Measurements from ENCODE around the gene PLXND1.
"Not testable (repeated sequence)": the region's sequence is repeated elsewhere in the genome, so short reads cannot be mapped to it uniquely, and the experiment has no call there.

The PLXND1 gene

GRCh38 chr3:129547241-129547640 is 59.2 kb downstream of the PLXND1 start:
- DNase-seq = no peak

- DNase-seq = not testable (repeated sequence)
Measured at GRCh38 chr3:129545951-129546350, 60.5 kb downstream of the PLXND1 start.

GRCh38 chr3:129543999-129544398 is 62.5 kb downstream of the PLXND1 start:
- no peak for DNase-seq

- DNase-seq = no peak
Measured at GRCh38 chr3:129543156-129543790, 63.2 kb downstream of the PLXND1 start, which contains the start of gene H1-8. Gene H1-8 (plus strand): TSS chr3:129543175. CDS start chr3:129543219, 44 bp downstream.

- no peak for DNase-seq
Measured at GRCh38 chr3:129542747-129543146, 63.7 kb downstream of the PLXND1 start.

GRCh38 chr3:129540776-129541516 is 65.5 kb downstream of the PLXND1 start:
- no peak for DNase-seq

GRCh38 chr3:129539206-129539605 is 67.3 kb downstream of the PLXND1 start:
- DNase-seq = no peak

GRCh38 chr3:129536804-129537203 is 69.7 kb downstream of the PLXND1 start:
- no peak for DNase-seq

GRCh38 chr3:129536374-129536667 is 70.2 kb downstream of the PLXND1 start:
- no peak for DNase-seq

GRCh38 chr3:129535075-129535474 is 71.4 kb downstream of the PLXND1 start:
- DNase-seq = no peak

- DNase-seq = peak; percentile 19
Measured at GRCh38 chr3:129534428-129535027, 71.9 kb downstream of the PLXND1 start.

GRCh38 chr3:129533406-129533805 is 73.1 kb downstream of the PLXND1 start:
- no peak for DNase-seq

- DNase-seq = no peak
Measured at GRCh38 chr3:129532261-129532660, 74.2 kb downstream of the PLXND1 start.

GRCh38 chr3:129531699-129532098 is 74.8 kb downstream of the PLXND1 start:
- DNase-seq = no peak

GRCh38 chr3:129530821-129531220 is 75.7 kb downstream of the PLXND1 start:
- no peak for DNase-seq

- no peak for DNase-seq
Measured at GRCh38 chr3:129530251-129530791, 76.2 kb downstream of the PLXND1 start.

- DNase-seq = no peak
Measured at GRCh38 chr3:129529436-129530210, 76.9 kb downstream of the PLXND1 start.

- no peak for DNase-seq
Measured at GRCh38 chr3:129528589-129529100, 77.8 kb downstream of the PLXND1 start, which contains the start of gene RHO. Gene RHO (plus strand): TSS chr3:129528639. CDS start chr3:129528734, 95 bp downstream.

GRCh38 chr3:129527262-129527661 is 79.2 kb downstream of the PLXND1 start:
- DNase-seq = no peak

GRCh38 chr3:129526121-129526900 is 80.2 kb downstream of the PLXND1 start:
- no peak for DNase-seq

- no peak for DNase-seq
Measured at GRCh38 chr3:129525341-129525968, 81.0 kb downstream of the PLXND1 start.

Measured in NCI-H1694 (cell line).